ENCODE data around the gene FZD4.
A peak's percentile ranks its signal among the peaks of the same experiment; 100 is the strongest.

The FZD4 gene

DNA sequence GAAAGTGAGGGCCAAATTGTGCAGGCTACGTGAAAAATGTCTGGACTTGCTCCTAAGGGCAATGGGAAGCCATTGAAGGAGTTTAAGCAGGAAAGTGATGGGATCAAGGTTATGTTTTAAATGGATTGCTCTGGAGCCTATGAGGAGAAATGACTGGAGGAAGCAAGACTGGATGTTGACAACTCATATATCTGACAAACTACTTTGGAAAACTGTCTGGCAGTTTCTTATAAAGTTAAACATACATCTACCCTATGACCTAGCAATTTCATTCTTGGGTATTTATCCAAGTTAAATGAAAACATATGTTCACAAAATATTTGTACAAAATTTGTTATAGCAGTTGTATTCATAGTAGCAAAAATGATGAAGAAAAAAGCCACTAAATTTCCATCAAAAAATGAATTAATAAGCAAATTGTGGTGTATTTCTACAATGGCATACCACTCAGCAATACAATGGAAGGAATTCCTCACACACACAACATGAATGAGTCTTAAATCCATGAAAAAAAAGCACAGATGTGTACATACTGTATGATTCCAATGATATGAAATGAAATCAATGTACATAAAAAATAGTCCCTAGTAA lies 24.1 kb downstream of the FZD4 start:
- H3K4me3 ChIP-seq (ENCODE audit: low read depth, low read length), result no peak overlapping the region
- TF ChIP-seq, protein P1, sequence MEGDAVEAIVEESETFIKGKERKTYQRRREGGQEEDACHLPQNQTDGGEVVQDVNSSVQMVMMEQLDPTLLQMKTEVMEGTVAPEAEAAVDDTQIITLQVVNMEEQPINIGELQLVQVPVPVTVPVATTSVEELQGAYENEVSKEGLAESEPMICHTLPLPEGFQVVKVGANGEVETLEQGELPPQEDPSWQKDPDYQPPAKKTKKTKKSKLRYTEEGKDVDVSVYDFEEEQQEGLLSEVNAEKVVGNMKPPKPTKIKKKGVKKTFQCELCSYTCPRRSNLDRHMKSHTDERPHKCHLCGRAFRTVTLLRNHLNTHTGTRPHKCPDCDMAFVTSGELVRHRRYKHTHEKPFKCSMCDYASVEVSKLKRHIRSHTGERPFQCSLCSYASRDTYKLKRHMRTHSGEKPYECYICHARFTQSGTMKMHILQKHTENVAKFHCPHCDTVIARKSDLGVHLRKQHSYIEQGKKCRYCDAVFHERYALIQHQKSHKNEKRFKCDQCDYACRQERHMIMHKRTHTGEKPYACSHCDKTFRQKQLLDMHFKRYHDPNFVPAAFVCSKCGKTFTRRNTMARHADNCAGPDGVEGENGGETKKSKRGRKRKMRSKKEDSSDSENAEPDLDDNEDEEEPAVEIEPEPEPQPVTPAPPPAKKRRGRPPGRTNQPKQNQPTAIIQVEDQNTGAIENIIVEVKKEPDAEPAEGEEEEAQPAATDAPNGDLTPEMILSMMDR (IDR thresholded peaks at IDR 0.05; ENCODE audit: low read depth, low read length), result no peak
- TF ChIP-seq POLR2A (IDR thresholded peaks at IDR 0.05; ENCODE audit: extremely low read depth, insufficient read length) (no peak), MYC (IDR thresholded peaks at IDR 0.05; ENCODE audit: low read depth, low read length) (no peak)
- TF ChIP-seq, protein P2, sequence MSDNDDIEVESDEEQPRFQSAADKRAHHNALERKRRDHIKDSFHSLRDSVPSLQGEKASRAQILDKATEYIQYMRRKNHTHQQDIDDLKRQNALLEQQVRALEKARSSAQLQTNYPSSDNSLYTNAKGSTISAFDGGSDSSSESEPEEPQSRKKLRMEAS (IDR thresholded peaks at IDR 0.05; ENCODE audit: low read depth, low read length), result no peak
- no peak for DNase-seq (ENCODE audit: low read depth)

DNA sequence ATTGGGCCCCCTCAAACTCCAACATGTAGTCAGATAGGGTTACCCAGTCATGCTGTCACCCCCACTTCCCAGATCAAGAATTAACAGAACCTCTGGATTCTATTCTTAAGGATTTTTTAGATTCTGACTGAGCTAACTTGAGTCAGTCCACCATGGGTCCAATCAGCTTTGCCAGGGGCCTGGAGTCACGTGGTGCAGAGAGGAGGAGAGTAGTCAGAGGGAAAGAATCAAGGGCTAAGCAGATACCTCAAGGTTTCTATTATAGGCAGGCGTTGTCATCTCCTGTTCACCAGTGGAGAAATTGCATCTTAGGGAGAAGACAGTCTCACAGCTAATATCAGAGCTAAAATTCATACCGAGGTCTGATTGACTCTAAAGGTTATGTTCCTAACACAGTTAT lies 28.2 kb downstream of the FZD4 start:
- TF ChIP-seq, protein P2 (IDR thresholded peaks at IDR 0.05; ENCODE audit: low read depth, low read length), result no peak
- no peak for TF ChIP-seq POLR2A (IDR thresholded peaks at IDR 0.05; ENCODE audit: extremely low read depth, insufficient read length)
- TF ChIP-seq, protein P1 (IDR thresholded peaks at IDR 0.05; ENCODE audit: low read depth, low read length), result no peak
- no peak for TF ChIP-seq MYC (IDR thresholded peaks at IDR 0.05; ENCODE audit: low read depth, low read length)
- no peak overlapping the region for H3K4me3 ChIP-seq (ENCODE audit: low read depth, low read length)
- DNase-seq (ENCODE audit: low read depth), result no peak

DNA sequence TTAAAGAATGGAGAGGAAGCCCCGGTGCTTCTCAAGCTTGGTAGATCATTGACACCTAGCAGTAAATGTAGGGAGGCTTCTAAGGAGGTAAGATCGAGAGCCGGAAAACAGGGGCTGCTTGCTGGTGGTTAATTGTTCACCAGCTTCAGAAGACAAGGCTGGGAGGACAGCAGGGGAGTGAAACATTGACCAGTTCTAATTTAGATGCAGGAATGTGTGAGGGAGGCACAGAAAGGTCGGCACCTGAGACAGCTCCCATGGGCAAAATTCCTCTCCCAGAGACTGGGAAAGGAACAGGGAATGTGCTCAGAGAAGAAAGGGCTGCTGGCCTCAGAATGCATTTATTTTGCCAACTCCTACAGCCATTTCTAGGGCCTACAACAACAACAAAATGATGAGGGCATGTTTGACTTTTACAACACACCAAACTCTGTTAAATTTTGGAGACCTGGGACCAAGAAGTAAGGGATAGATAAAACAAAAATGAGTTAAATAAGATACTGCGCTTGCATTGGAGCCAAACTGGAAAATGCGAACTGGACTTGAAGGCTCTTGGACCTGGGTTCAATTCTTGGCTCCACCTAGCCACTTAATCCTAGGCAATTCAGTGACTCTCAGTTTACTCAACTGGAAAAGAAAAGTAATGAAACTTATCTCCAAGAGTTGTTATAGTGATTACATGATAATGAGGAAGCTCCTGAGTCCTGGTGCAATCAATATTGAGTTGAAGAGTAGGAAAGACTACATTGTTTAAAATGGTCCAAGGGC lies 31.0 kb downstream of the FZD4 start:
- TF ChIP-seq, protein P2 (IDR thresholded peaks at IDR 0.05; ENCODE audit: low read depth, low read length), result no peak
- no peak for TF ChIP-seq POLR2A (IDR thresholded peaks at IDR 0.05; ENCODE audit: extremely low read depth, insufficient read length)
- no peak for TF ChIP-seq MYC (IDR thresholded peaks at IDR 0.05; ENCODE audit: low read depth, low read length)
- TF ChIP-seq, protein P1 (IDR thresholded peaks at IDR 0.05; ENCODE audit: low read depth, low read length), result no peak
- H3K4me3 ChIP-seq (ENCODE audit: low read depth, low read length), result no peak overlapping the region
- no peak for DNase-seq (ENCODE audit: low read depth)

DNA sequence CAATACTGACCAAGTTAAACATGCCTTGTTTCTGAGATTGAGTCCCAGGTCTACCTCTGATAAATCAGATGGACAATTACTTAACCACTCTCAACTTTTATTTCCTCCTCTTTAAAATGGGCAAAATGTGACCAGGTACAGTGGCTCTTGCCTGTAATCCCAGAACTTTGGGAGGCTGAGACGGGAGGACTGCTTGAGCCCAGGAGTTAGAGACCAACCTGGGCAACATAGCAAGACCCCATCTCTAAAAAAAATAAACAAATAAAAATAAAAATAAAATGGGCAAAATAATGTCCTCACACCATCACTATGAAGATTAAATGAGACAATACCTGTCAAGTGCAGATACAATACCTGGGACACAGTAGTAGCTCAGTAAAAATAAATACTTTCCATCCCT lies 33.0 kb downstream of the FZD4 start:
- TF ChIP-seq POLR2A (IDR thresholded peaks at IDR 0.05; ENCODE audit: extremely low read depth, insufficient read length) (no peak), MYC (IDR thresholded peaks at IDR 0.05; ENCODE audit: low read depth, low read length) (no peak)
- TF ChIP-seq, protein P1 (IDR thresholded peaks at IDR 0.05; ENCODE audit: low read depth, low read length), result no peak
- TF ChIP-seq, protein P2 (IDR thresholded peaks at IDR 0.05; ENCODE audit: low read depth, low read length), result no peak

DNA sequence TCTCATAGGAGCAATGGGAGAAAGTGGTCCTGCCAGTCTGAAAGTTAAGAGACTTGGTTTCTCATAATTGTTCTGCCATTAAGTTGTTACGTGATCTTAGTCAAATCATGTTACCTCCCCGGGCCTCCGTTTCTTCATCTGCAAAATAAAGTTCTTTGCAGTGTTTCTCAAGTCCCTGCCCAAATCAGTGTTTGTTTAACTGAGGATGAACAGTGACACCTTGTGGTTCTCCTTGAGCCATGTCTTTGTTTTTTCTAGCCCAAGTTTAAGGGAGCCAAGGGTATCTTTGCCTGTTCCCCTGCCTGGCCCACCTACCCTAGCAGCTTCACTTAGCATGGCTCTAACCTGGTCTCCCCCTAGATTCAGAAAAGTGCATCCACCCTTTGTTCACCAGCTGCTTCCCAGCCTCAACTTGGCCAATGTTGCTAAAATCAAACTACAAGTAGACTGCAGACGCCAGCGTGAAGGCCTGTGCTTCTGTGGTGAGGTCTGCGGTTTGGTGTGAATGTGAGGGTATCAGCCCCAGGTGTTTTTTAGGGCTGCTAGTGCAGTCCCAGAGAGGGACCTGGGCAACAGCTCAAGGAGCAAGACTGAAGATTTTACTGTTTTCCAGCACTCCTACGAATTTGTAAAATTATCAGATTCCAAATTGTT lies 35.5 kb downstream of the FZD4 start:
- DNase-seq (ENCODE audit: low read depth), result peak; percentile 62
- TF ChIP-seq, protein P2 (IDR thresholded peaks at IDR 0.05; ENCODE audit: low read depth, low read length), result no peak
- TF ChIP-seq, protein P1 (IDR thresholded peaks at IDR 0.05; ENCODE audit: low read depth, low read length), result peak; percentile 69
- H3K4me3 ChIP-seq (ENCODE audit: low read depth, low read length), result no peak overlapping the region

More for the DNA sequence above, 33.0 kb downstream of the FZD4 start:
- DNase-seq (ENCODE audit: low read depth), result no peak
- H3K4me3 ChIP-seq (ENCODE audit: low read depth, low read length), result no peak overlapping the region
